Spleen (tissue), 13 donors: ENCODE measurements around the gene CD40. TPM values are rescaled to one million over a fixed set of nuclear protein-coding genes. Genes with fewer than 3 reads are reported as not detected.
A peak's percentile ranks its signal among the peaks of the same experiment; 100 is the strongest.

Experiments used
- DNase-seq: peaks from one replicate; pipeline ENCODE4 v3.0.0-alpha.2; 2020
- H3K27ac ChIP-seq, 8 donors: fragments of 200-600 bp; sonication (generic) in 7 of 8; 1 replicate in 4 of 8; 2 replicates in 4 of 8; pipeline versions ENCODE4 v1.5.0 to v1.8.0; 2016 to 2021; ENCODE audit warnings: inconsistent platforms in 4 of 8, mild to moderate bottlenecking in 4 of 8, moderate library complexity in 1 of 8
- H3K27me3 ChIP-seq, 7 donors: fragments of 200-600 bp; sonication (generic) in 6 of 7; replicated peaks in 1 of 7; 1 replicate in 4 of 7; 2 replicates in 3 of 7; pipeline versions ENCODE4 v1.5.0 to v1.8.0; 2016 to 2021; ENCODE audit warnings: inconsistent platforms in 3 of 7, mild to moderate bottlenecking in 1 of 7
- H3K36me3 ChIP-seq, 6 donors: fragments of 200-600 bp; sonication (generic) in 5 of 6; 1 replicate in 4 of 6; 2 replicates in 2 of 6; pipeline versions ENCODE4 v1.5.0 to v1.8.0; 2016 to 2021; ENCODE audit warnings: inconsistent platforms in 2 of 6
- H3K4me1 ChIP-seq, 6 donors: fragments of 200-600 bp; sonication (generic) in 5 of 6; 1 replicate in 3 of 6; 2 replicates in 3 of 6; pipeline versions ENCODE4 v1.5.0 to v1.8.0; 2016 to 2021; ENCODE audit warnings: inconsistent platforms in 3 of 6
- H3K4me3 ChIP-seq, 8 donors: fragments of 200-600 bp; sonication (generic) in 7 of 8; 1 replicate in 4 of 8; 2 replicates in 4 of 8; pipeline versions ENCODE4 v1.5.0 to v1.8.0; 2016 to 2021; ENCODE audit warnings: inconsistent platforms in 4 of 8, mild to moderate bottlenecking in 4 of 8, moderate library complexity in 2 of 8
- H3K9me3 ChIP-seq, 8 donors: fragments of 200-600 bp; sonication (generic) in 7 of 8; 1 replicate in 4 of 8; 2 replicates in 4 of 8; pipeline versions ENCODE4 v1.5.0 to v1.8.0; 2016 to 2021; ENCODE audit warnings: inconsistent platforms in 4 of 8
- CTCF ChIP-seq, 11 experiments: fragments of 200-600 bp in 7 of 11; fragments of 450-650 bp in 4 of 11; sonication (generic) in 4 of 11; IDR thresholded peaks in 8 of 11; conservative IDR thresholded peaks in 3 of 11; 1 replicate in 7 of 11; 2 replicates in 4 of 11; pipeline versions ENCODE4 v1.4.0 to v1.8.0; 2016 to 2021; ENCODE audit warnings: antibody characterized with exemption in 11 of 11, inconsistent platforms in 4 of 11, mild to moderate bottlenecking in 1 of 11
- POLR2A ChIP-seq, 3 donors: fragments of 450-650 bp; IDR thresholded peaks; one replicate each; pipeline ENCODE4 v1.5.1; 2017; ENCODE audit warnings: antibody characterized with exemption in 3 of 3, mild to moderate bottlenecking in 1 of 3
- POLR2AphosphoS5 ChIP-seq, 3 donors: sonication (generic); formaldehyde crosslinking; IDR thresholded peaks; one replicate each; pipeline ENCODE4 v1.5.1; 2017; ENCODE audit warnings: antibody characterized with exemption in 3 of 3
- WGBS, 5 donors: extraction: QIAGEN DNeasy Blood & Tissue Kit in 3 of 5; methylation state at CpG; one replicate each; pipeline versions ENCODE4 v1.1.5 to v1.1.7; 2013 to 2018; 5-methylcytosine and 5-hydroxymethylcytosine counted together
- intact Hi-C: fragments of 100-400 bp; cut with DNase I; formaldehyde crosslinking; loops from one replicate; pipeline ENCODE4 v1.15.0; 2023; ENCODE audit warnings: low total_unique reads
- long read RNA-seq, 2 donors: transcript quantifications; one replicate each; lab custom pipeline, GENCODE V29; 2026
- polyA plus RNA-seq, 3 donors: library from polyadenylated mRNA; stranded (reverse); fragments of 200-250 nt; gene quantifications; one replicate each; pipeline ENCODE4 v1.2.1, GENCODE V29; 2013
- total RNA-seq, 7 donors: library from RNA; depleted of rRNA in 3 of 7; stranded (reverse); fragments of >200 nt in 3 of 7; fragmentation: NEBNext Ultra II Directional in 4 of 7; extraction: Animal tissue kit (Norgen Biotek cat#: 25700) in 4 of 7; gene quantifications; one replicate each; pipeline versions ENCODE4 v1.1.0 to v1.2.1, GENCODE V29; 2016 to 2021
- donor health status: healthy with polysubstance abuse.
- donor health status: DM: no; HTN: no; CAD: no; lungs with moderate emphysema.
- donor health status: DM: no; HTN: no; CAD: no.
- donor health status: Bipolar disorder and iron deficiency.
- donor health status: healthy.
- donor health status: DM: no; HTN: no; CAD: no.
- donor health status: DM: yes; HTN: yes; CAD: no.

CD40 gene
- 10 to 100 TPM; 30.7 to 70.3 (median 44.2) TPM for total RNA-seq
- polyA plus RNA-seq: 100 to 1,000 TPM in 1 of 3 donors, 10 to 100 TPM in 2; 66.1 to 108 (median 68.7) TPM
- long read RNA-seq, donor 1, partial matches to known transcripts: 0 of 5 reads
- long read RNA-seq, donor 1, other reads (novel, unspliced or antisense): 0 of 5 reads
- long read RNA-seq, donor 2, partial matches to known transcripts: 0 of 2 reads
- long read RNA-seq, donor 2, other reads (novel, unspliced or antisense): 0 of 2 reads

GRCh38 chr20:46117704-46118467 is at the start of gene CD40:
Gene CD40 (plus strand): TSS chr20:46118314. CDS start chr20:46118344, 30 bp downstream.
- Histone ChIP-seq H3K27me3 (no peaks in the 10 kb centered on the region), H3K27ac (peak within 1 kb of the TSS; percentile 22 to 93 (median 86)), H3K9me3 (no peaks in the 10 kb centered on the region), H3K4me3 (peak within 1 kb of the TSS; percentile 56 to 90 (median 58)), H3K4me1 (peaks cover 28 to 65% (median 53%) of the 10 kb centered on the region in 6 donors), H3K36me3 (peaks cover 0 to 16% (median 12%) of the 10 kb centered on the region in 6 donors)
- peak; percentile 93 for DNase-seq
- intact Hi-C loops: no loop called here
- 2 to 5% (median 3%) methylated on average over 36 to 40 of the region's 40 CpGs for WGBS, 5 donors
- TF ChIP-seq POLR2AphosphoS5 (IDR thresholded peaks at IDR 0.05) (peak; percentile 81 to 89 (median 88)), CTCF (IDR thresholded peaks at IDR 0.05 in 8 of 11, conservative IDR thresholded peaks at IDR 0.05 in 3 of 11) (no peak)

GRCh38 chr20:46070215-46070900 is 47.8 kb upstream of the CD40 start:
- Histone ChIP-seq H3K27ac (no peak overlapping the region), H3K9me3 (no peaks in the 10 kb centered on the region), H3K4me1 (no peaks in the 10 kb centered on the region), H3K36me3 (peaks cover 15 to 85% (median 68%) of the 10 kb centered on the region in 6 donors), H3K27me3 (no peaks in the 10 kb centered on the region), H3K4me3 (no peak overlapping the region)
- WGBS, 5 donors: 94 to 97% (median 96%) methylated on average over 20 of the region's 20 CpGs
- no peak for DNase-seq
- intact Hi-C loops: no loop called here
- TF ChIP-seq POLR2AphosphoS5 (IDR thresholded peaks at IDR 0.05) (no peak), CTCF (IDR thresholded peaks at IDR 0.05 in 8 of 11, conservative IDR thresholded peaks at IDR 0.05 in 3 of 11) (no peak), POLR2A (IDR thresholded peaks at IDR 0.05) (no peak)

GRCh38 chr20:46071573-46071972 is 46.5 kb upstream of the CD40 start:
- Histone ChIP-seq H3K9me3 (no peaks in the 10 kb centered on the region), H3K27me3 (no peaks in the 10 kb centered on the region), H3K27ac (no peak overlapping the region), H3K36me3 (peaks cover 8 to 83% (median 60%) of the 10 kb centered on the region in 6 donors), H3K4me3 (no peak overlapping the region), H3K4me1 (no peaks in the 10 kb centered on the region)
- no peak for DNase-seq
- intact Hi-C loops: no loop called here
- 93 to 98% (median 95%) methylated on average over 3 of the region's 3 CpGs for WGBS, 5 donors
- TF ChIP-seq POLR2A (IDR thresholded peaks at IDR 0.05): no peak

- no peak for TF ChIP-seq POLR2A (IDR thresholded peaks at IDR 0.05)
- no peak for TF ChIP-seq POLR2AphosphoS5 (IDR thresholded peaks at IDR 0.05)
- TF ChIP-seq CTCF (IDR thresholded peaks at IDR 0.05 in 8 of 11, conservative IDR thresholded peaks at IDR 0.05 in 3 of 11): no peak
- no peak overlapping the region for H3K4me3 ChIP-seq
- intact Hi-C loops: no loop called here
- peaks cover 3 to 82% (median 55%) of the 10 kb centered on the region in 6 donors for H3K36me3 ChIP-seq
- no peaks in the 10 kb centered on the region for H3K9me3 ChIP-seq
- no peak for DNase-seq
- no peaks in the 10 kb centered on the region for H3K27me3 ChIP-seq
- WGBS, 5 donors: 85 to 95% (median 90%) methylated on average over 4 of the region's 4 CpGs
- H3K27ac ChIP-seq: no peak overlapping the region
- H3K4me1 ChIP-seq: no peaks in the 10 kb centered on the region
Observed at GRCh38 chr20:46073024-46073423, 45.1 kb upstream of the CD40 start.
